ENCODE results near the gene BCKDHB. TPM values are rescaled to one million over a fixed set of nuclear protein-coding genes. Genes with fewer than 3 reads are reported as not detected.

BCKDHB gene
- total RNA-seq, 1 experiment from 2014 or later = 20.0 TPM

GRCh38 chr6:80226151-80226550 lies 119.7 kb downstream of the BCKDHB start:
- no TSS peak for BruUV-seq (replicated peaks)
- CTCF ChIA-PET = no interaction called here

GRCh38 chr6:80226699-80227098 lies 120.2 kb downstream of the BCKDHB start:
- no TSS peak for BruUV-seq (replicated peaks)
- CTCF ChIA-PET = no interaction called here
- intact Hi-C loops (cut with micrococcal nuclease; ENCODE audit: unreplicated experiment) = no loop called here

More at GRCh38 chr6:80226151-80226550, 119.7 kb downstream of the BCKDHB start:
- POLR2A ChIA-PET (ENCODE audit: low non-redundant PET) = no interaction called here
- no peak for DNase-seq (ENCODE audit: low spot score)
- Histone ChIP-seq H3K27ac (ENCODE audit: low read depth, low read length, poor library complexity, severe bottlenecking) (no peak overlapping the region), H3K4me3 (ENCODE audit: low read depth, low read length, poor library complexity, severe bottlenecking) (no peak overlapping the region), H3K27me3 (replicated peaks; ENCODE audit: insufficient read depth, low read depth, low read length, poor library complexity) (no peaks in the 10 kb centered on the region), H3K9me3 (ENCODE audit: low read depth, low read length, poor library complexity, severe bottlenecking) (no peaks in the 10 kb centered on the region), H3K36me3 (ENCODE audit: insufficient read depth, low read length, poor library complexity, severe bottlenecking) (no peaks in the 10 kb centered on the region), H3K4me1 (ENCODE audit: insufficient read depth, low read length, poor library complexity, severe bottlenecking) (no peaks in the 10 kb centered on the region)
- no peak for TF ChIP-seq EZH2 (IDR thresholded peaks at IDR 0.05; ENCODE audit: borderline replicate concordance, low read depth, low read length, poor library complexity, severe bottlenecking)
- TF ChIP-seq CTCF (conservative IDR thresholded peaks at IDR 0.05; ENCODE audit: low read depth, low read length) = no peak
- intact Hi-C loops (cut with micrococcal nuclease; ENCODE audit: unreplicated experiment) = no loop called here

GRCh38 chr6:80227545-80228105 lies 121.2 kb downstream of the BCKDHB start:
- H3K4me1 ChIP-seq (ENCODE audit: insufficient read depth, low read length, poor library complexity, severe bottlenecking) = no peaks in the 10 kb centered on the region
- ChIA-PET CTCF (no interaction called here), POLR2A (ENCODE audit: low non-redundant PET) (no interaction called here)
- BruUV-seq (replicated peaks) = no TSS peak
- H3K27me3 ChIP-seq (replicated peaks; ENCODE audit: insufficient read depth, low read depth, low read length, poor library complexity) = no peaks in the 10 kb centered on the region
- TF ChIP-seq EZH2 (IDR thresholded peaks at IDR 0.05; ENCODE audit: borderline replicate concordance, low read depth, low read length, poor library complexity, severe bottlenecking) (no peak), CTCF (conservative IDR thresholded peaks at IDR 0.05; ENCODE audit: low read depth, low read length) (no peak)
- intact Hi-C loops (cut with micrococcal nuclease; ENCODE audit: unreplicated experiment) = no loop called here
- no peaks in the 10 kb centered on the region for H3K36me3 ChIP-seq (ENCODE audit: insufficient read depth, low read length, poor library complexity, severe bottlenecking)
- H3K27ac ChIP-seq (ENCODE audit: low read depth, low read length, poor library complexity, severe bottlenecking) = no peak overlapping the region
- H3K9me3 ChIP-seq (ENCODE audit: low read depth, low read length, poor library complexity, severe bottlenecking) = no peaks in the 10 kb centered on the region
- H3K4me3 ChIP-seq (ENCODE audit: low read depth, low read length, poor library complexity, severe bottlenecking) = no peak overlapping the region
- DNase-seq (ENCODE audit: low spot score) = no peak

More at GRCh38 chr6:80226699-80227098, 120.2 kb downstream of the BCKDHB start:
- no peak overlapping the region for H3K4me3 ChIP-seq (ENCODE audit: low read depth, low read length, poor library complexity, severe bottlenecking)
- H3K27me3 ChIP-seq (replicated peaks; ENCODE audit: insufficient read depth, low read depth, low read length, poor library complexity) = no peaks in the 10 kb centered on the region
- no peaks in the 10 kb centered on the region for H3K36me3 ChIP-seq (ENCODE audit: insufficient read depth, low read length, poor library complexity, severe bottlenecking)
- POLR2A ChIA-PET (ENCODE audit: low non-redundant PET) = no interaction called here
- H3K27ac ChIP-seq (ENCODE audit: low read depth, low read length, poor library complexity, severe bottlenecking) = no peak overlapping the region
- no peaks in the 10 kb centered on the region for H3K4me1 ChIP-seq (ENCODE audit: insufficient read depth, low read length, poor library complexity, severe bottlenecking)
- no peak for DNase-seq (ENCODE audit: low spot score)
- TF ChIP-seq EZH2 (IDR thresholded peaks at IDR 0.05; ENCODE audit: borderline replicate concordance, low read depth, low read length, poor library complexity, severe bottlenecking) = no peak
- TF ChIP-seq CTCF (conservative IDR thresholded peaks at IDR 0.05; ENCODE audit: low read depth, low read length) = no peak
- no peaks in the 10 kb centered on the region for H3K9me3 ChIP-seq (ENCODE audit: low read depth, low read length, poor library complexity, severe bottlenecking)
